Erythroblast (primary cell): ENCODE results near the gene NAPEPLD.
"Not testable (repeated sequence)": the region's sequence is repeated elsewhere in the genome, so short reads cannot be mapped to it uniquely, and the experiment has no call there.

ENCODE experiments used
- GATA1 ChIP-seq: IDR thresholded peaks from 2 replicates; pipeline ENCODE4 v1.6.1; 2011; ENCODE audit warnings: low read depth, mild to moderate bottlenecking, control low read depth, low read length, moderate library complexity
- POLR2A ChIP-seq: IDR thresholded peaks from 2 replicates; pipeline ENCODE4 v1.6.1; 2011; ENCODE audit warnings: mild to moderate bottlenecking, low read length

- not testable (repeated sequence) for TF ChIP-seq POLR2A, GATA1
Measured at GRCh38 chr7:103056006-103056405, 92.9 kb downstream of the NAPEPLD start.
